ENCODE measurements around the gene NRN1L.

DNA sequence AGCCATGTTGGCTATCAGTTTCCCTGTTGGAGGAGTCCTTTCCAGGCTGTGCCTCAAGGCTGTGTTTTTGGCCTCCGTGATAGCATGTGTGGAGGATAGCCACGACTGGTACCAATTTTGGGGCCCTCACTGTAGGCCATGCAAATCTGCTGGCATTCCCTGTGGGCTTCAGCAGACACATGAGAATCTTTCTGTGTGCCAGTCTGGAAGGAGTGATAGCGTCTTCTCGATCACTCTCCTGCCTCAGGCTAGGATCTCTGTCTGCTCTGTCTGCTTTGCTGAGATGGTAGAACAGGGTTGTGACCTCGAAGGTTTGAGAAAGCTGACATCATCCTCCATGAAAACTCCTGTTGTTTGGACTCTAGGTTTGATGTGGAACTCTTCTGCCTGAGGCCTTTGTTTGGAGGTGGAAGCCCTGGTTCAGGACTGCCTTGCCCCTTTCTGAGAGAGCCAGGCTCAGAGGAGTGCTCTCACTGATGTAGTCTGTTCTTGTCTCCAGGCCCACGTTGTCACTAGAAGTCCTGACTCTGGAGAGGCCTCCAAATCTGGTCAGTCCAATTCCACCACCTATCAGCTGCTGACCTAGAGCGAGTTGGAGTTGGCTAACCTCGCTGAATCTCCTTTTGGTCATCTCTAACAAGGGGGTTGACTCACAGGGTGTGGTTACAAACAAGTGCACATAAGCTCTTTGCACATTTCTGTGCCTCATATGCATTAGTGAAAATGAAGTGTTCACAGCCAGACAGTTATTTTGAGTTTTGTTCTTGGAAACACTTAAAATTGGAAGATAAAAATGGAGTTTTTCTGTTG, 23.9 kb upstream of the NRN1L start:
- TF ChIP-seq, protein P1, sequence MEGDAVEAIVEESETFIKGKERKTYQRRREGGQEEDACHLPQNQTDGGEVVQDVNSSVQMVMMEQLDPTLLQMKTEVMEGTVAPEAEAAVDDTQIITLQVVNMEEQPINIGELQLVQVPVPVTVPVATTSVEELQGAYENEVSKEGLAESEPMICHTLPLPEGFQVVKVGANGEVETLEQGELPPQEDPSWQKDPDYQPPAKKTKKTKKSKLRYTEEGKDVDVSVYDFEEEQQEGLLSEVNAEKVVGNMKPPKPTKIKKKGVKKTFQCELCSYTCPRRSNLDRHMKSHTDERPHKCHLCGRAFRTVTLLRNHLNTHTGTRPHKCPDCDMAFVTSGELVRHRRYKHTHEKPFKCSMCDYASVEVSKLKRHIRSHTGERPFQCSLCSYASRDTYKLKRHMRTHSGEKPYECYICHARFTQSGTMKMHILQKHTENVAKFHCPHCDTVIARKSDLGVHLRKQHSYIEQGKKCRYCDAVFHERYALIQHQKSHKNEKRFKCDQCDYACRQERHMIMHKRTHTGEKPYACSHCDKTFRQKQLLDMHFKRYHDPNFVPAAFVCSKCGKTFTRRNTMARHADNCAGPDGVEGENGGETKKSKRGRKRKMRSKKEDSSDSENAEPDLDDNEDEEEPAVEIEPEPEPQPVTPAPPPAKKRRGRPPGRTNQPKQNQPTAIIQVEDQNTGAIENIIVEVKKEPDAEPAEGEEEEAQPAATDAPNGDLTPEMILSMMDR (IDR thresholded peaks at IDR 0.05; ENCODE audit: low read length), result no peak
- TF ChIP-seq EZH2 (IDR thresholded peaks at IDR 0.05; ENCODE audit: borderline replicate concordance, low read length), result no peak

Measured in OCI-LY1 (cell line).